Muscle layer of duodenum (tissue), 2 donors: ENCODE results near the gene MESD.

Experiments
- H3K27ac ChIP-seq: one replicate; pipeline ENCODE4 v1.7.0; 2013; ENCODE audit warnings: mild to moderate bottlenecking, low read length
- H3K27me3 ChIP-seq: one replicate; pipeline ENCODE4 v1.7.0; 2013; ENCODE audit warnings: low read depth, mild to moderate bottlenecking, control low read depth, low read length
- H3K36me3 ChIP-seq, 2 donors: one replicate each; pipeline ENCODE4 v1.7.0; 2013; ENCODE audit warnings: low read length in 2 of 2, control low read depth in 1 of 2, mild to moderate bottlenecking in 1 of 2; ENCODE audit not compliant: insufficient read depth in 2 of 2, control insufficient read depth in 1 of 2
- H3K4me1 ChIP-seq, 2 donors: one replicate each; pipeline ENCODE4 v1.7.0; 2013; ENCODE audit warnings: low read length in 2 of 2, mild to moderate bottlenecking in 2 of 2, control low read depth in 1 of 2, moderate library complexity in 1 of 2; ENCODE audit not compliant: insufficient read depth in 2 of 2, control insufficient read depth in 1 of 2
- H3K4me3 ChIP-seq, 2 donors: one replicate each; pipeline ENCODE4 v1.7.0; 2013; ENCODE audit warnings: low read length in 2 of 2, low read depth in 1 of 2, mild to moderate bottlenecking in 1 of 2
- H3K9me3 ChIP-seq, 2 donors: one replicate each; pipeline ENCODE4 v1.7.0; 2013; ENCODE audit warnings: low read length in 2 of 2, control low read depth in 1 of 2, mild to moderate bottlenecking in 1 of 2; ENCODE audit not compliant: control insufficient read depth in 1 of 2
- donor health status: healthy.

Gene MESD

GRCh38 chr15:80931191-80931590 lies 58.4 kb downstream of the MESD start:
- Histone ChIP-seq H3K4me3 (no peak overlapping the region), H3K27ac (no peak overlapping the region), H3K4me1 (peaks cover 0 to 13% of the 10 kb centered on the region in 2 donors), H3K27me3 (no peaks in the 10 kb centered on the region), H3K36me3 (no peaks in the 10 kb centered on the region), H3K9me3 (no peaks in the 10 kb centered on the region)

GRCh38 chr15:80929689-80930088 lies 59.9 kb downstream of the MESD start:
- no peak overlapping the region for H3K27ac ChIP-seq
- H3K36me3 ChIP-seq = no peaks in the 10 kb centered on the region
- peaks cover 0 to 13% of the 10 kb centered on the region in 2 donors for H3K4me1 ChIP-seq
- no peaks in the 10 kb centered on the region for H3K9me3 ChIP-seq
- H3K4me3 ChIP-seq = no peak overlapping the region
- H3K27me3 ChIP-seq = no peaks in the 10 kb centered on the region

GRCh38 chr15:80929225-80929624 lies 60.4 kb downstream of the MESD start:
- Histone ChIP-seq H3K4me3 (no peak overlapping the region), H3K4me1 (peaks cover 0 to 13% of the 10 kb centered on the region in 2 donors), H3K9me3 (no peaks in the 10 kb centered on the region), H3K27me3 (no peaks in the 10 kb centered on the region), H3K36me3 (no peaks in the 10 kb centered on the region), H3K27ac (no peak overlapping the region)

- H3K27me3 ChIP-seq = no peaks in the 10 kb centered on the region
- no peaks in the 10 kb centered on the region for H3K9me3 ChIP-seq
- no peak overlapping the region for H3K27ac ChIP-seq
- H3K4me1 ChIP-seq = no peaks in the 10 kb centered on the region
- no peak overlapping the region for H3K4me3 ChIP-seq
- H3K36me3 ChIP-seq = no peaks in the 10 kb centered on the region
Observed at GRCh38 chr15:80926126-80926525, 63.5 kb downstream of the MESD start.

GRCh38 chr15:80925597-80926059 lies 64.0 kb downstream of the MESD start:
- Histone ChIP-seq H3K9me3 (no peaks in the 10 kb centered on the region), H3K27ac (no peak overlapping the region), H3K36me3 (no peaks in the 10 kb centered on the region), H3K4me1 (no peaks in the 10 kb centered on the region), H3K27me3 (no peaks in the 10 kb centered on the region), H3K4me3 (no peak overlapping the region)

- Histone ChIP-seq H3K9me3 (no peaks in the 10 kb centered on the region), H3K4me3 (no peak overlapping the region), H3K4me1 (no peaks in the 10 kb centered on the region), H3K27me3 (no peaks in the 10 kb centered on the region), H3K27ac (no peak overlapping the region), H3K36me3 (peaks cover 0 to 5% of the 10 kb centered on the region in 2 donors)
Observed at GRCh38 chr15:80924278-80924677, 65.3 kb downstream of the MESD start.

GRCh38 chr15:80923668-80924067 lies 66.0 kb downstream of the MESD start:
- no peak overlapping the region for H3K4me3 ChIP-seq
- no peaks in the 10 kb centered on the region for H3K9me3 ChIP-seq
- H3K27me3 ChIP-seq = no peaks in the 10 kb centered on the region
- H3K36me3 ChIP-seq = peaks cover 0 to 5% of the 10 kb centered on the region in 2 donors
- no peaks in the 10 kb centered on the region for H3K4me1 ChIP-seq
- H3K27ac ChIP-seq = no peak overlapping the region

GRCh38 chr15:80921736-80922410 lies 67.7 kb downstream of the MESD start:
- Histone ChIP-seq H3K36me3 (peaks cover 0 to 5% of the 10 kb centered on the region in 2 donors), H3K4me1 (no peaks in the 10 kb centered on the region), H3K4me3 (no peak overlapping the region), H3K9me3 (no peaks in the 10 kb centered on the region), H3K27ac (no peak overlapping the region), H3K27me3 (no peaks in the 10 kb centered on the region)

GRCh38 chr15:80920271-80920699 lies 69.3 kb downstream of the MESD start:
- Histone ChIP-seq H3K4me1 (no peaks in the 10 kb centered on the region), H3K4me3 (no peak overlapping the region), H3K27me3 (no peaks in the 10 kb centered on the region), H3K36me3 (peaks cover 0 to 5% of the 10 kb centered on the region in 2 donors), H3K27ac (no peak overlapping the region), H3K9me3 (no peaks in the 10 kb centered on the region)

- H3K9me3 ChIP-seq = no peaks in the 10 kb centered on the region
- H3K4me1 ChIP-seq = peaks cover 0 to 7% of the 10 kb centered on the region in 2 donors
- H3K27me3 ChIP-seq = no peaks in the 10 kb centered on the region
- no peak overlapping the region for H3K27ac ChIP-seq
- no peak overlapping the region for H3K4me3 ChIP-seq
- peaks cover 0 to 5% of the 10 kb centered on the region in 2 donors for H3K36me3 ChIP-seq
Observed at GRCh38 chr15:80918196-80918783, 71.3 kb downstream of the MESD start.

GRCh38 chr15:80916056-80916455 lies 73.6 kb downstream of the MESD start:
- H3K4me1 ChIP-seq = peaks cover 0 to 13% of the 10 kb centered on the region in 2 donors
- peaks cover 0 to 5% of the 10 kb centered on the region in 2 donors for H3K36me3 ChIP-seq
- H3K27me3 ChIP-seq = no peaks in the 10 kb centered on the region
- no peak overlapping the region for H3K4me3 ChIP-seq
- no peak overlapping the region for H3K27ac ChIP-seq
- H3K9me3 ChIP-seq = no peaks in the 10 kb centered on the region
